GM21447 (cell line): ENCODE measurements around the gene CDC42EP1.

Experiments
- ATAC-seq: cut with Tn5 transposase; IDR thresholded peaks from one replicate; pipeline ENCODE4 v1.9.1; 2021; ENCODE audit not compliant: unreplicated experiment

Gene CDC42EP1

DNA sequence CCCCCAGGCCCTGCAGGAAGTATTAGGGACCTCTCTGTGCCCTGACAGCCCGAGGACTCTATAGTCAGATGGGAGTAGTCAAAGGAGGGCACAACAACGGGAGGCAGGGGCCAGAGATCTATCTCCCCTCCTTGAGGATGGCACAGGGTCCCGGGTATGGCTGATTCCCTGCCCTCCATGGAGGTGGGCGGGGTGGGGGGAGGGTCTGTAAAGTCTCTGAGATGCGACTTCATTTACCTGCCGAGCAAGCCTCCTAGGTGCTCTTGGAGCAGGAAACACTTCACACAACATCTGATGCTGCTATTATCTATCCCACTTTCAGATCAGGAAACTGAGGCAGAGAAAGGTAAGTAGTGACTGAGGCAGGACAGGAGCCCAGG lies 769 bp upstream of the CDC42EP1 start:
- no peak for ATAC-seq

DNA sequence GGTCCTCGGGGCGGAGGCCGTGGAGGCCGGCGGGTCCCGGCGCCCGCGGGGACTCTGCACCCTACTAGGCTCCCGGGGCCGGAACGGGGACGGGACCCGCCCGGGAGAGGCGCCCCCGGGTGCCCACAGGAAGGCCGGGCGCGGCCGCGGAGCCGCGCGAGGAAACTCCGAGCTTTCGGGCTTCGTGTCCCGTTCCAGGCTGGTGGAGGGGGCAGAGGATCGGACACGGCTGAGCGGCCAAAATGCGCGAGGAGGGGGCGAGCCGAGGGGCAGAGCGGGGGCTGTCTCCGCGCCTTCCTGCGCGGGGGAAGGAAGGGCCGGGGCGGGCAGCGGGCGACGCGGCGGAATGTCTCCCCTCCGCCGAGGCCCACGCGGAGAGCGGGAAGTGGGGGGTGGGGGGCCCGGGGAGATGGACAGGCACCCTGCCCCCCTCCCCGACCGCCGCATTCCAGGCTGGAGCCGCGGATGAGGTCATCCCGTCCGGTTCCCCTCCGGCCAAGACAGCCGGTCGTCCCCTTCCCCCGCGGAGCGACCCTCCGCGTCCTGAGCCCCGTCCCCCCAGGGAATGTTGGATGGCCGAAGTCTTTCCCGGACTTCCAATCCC lies 430 bp downstream of the CDC42EP1 start:
- ATAC-seq = no peak

DNA sequence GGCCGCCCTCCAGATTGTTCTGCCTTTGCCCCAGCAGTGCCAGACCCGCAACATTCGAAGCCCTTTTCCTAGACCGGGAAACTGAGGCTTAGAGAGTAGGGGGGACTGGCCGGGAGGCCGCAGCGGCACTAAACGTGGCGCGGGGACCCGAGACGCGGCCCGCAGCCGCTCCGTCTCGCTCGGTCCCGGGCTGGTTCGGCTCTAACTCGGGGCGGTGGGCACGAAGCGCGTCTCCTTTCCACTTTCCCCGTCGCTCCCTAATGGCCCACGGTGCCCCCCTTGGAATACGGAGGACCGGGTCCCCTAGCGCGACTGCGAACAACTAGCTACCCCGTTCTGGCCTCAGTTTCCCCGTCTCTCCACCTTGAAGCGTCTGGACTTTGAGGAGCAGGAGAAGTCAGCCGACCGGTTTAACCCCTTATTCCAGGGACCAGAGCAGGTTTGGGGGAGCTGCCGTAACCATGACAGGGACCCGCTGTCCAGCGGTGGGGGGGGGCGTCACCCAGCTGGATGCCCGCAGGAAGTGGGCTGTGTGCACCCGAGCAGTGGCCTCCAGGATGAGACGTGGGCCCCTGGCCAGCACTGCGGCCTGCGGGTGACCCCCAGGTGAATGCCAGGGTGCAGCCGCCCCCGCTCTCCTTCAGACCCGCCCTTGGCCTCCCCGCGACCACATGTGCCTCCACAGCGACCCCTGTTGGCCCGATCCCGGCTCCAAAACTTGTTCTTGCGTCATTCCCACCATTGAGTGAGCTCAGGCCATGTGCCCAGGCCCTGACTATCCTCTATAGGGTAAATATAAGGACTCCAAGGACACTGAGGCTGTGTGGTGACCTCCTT lies 1.1 kb downstream of the CDC42EP1 start:
- ATAC-seq = no peak

DNA sequence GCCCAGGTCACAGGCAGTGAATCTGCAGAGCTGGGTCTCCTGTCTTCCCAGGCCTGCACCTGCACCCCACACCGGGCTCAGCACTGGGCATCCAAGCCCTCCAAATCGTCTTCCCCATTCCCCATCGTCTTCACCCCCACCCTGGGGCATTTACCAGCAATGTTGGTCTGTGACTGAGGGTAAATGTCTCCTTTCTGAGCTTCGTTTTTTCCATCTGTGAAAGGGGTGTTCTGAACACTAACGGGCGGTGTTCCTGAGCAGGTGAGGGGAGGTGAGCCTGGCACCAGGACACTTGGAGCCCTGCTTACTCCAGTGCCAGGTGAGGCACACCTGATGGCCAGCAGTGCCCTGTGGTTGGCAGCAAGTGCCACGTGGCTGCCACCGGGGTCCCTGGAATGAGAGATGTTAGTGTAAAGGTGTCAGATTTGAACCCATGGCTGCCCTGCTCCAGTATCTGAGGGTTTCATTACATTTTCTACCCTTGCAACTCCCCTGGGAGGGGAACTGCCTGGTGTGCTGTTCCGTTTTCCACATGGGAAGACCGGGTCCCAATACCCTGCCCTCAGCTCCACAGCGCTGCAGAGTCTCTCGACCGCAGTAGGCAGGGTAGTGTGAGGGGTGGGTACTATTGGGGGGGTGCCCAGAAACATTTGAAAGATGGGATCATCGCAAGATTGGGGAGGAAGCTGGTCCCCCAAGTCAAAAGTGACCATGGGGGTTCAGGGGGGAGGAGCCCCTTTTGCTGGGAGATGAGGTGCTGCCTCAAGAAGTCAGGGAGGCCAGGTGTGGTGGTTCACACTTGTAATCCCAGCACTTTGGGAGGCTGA lies 2.0 kb downstream of the CDC42EP1 start:
- ATAC-seq = no peak

DNA sequence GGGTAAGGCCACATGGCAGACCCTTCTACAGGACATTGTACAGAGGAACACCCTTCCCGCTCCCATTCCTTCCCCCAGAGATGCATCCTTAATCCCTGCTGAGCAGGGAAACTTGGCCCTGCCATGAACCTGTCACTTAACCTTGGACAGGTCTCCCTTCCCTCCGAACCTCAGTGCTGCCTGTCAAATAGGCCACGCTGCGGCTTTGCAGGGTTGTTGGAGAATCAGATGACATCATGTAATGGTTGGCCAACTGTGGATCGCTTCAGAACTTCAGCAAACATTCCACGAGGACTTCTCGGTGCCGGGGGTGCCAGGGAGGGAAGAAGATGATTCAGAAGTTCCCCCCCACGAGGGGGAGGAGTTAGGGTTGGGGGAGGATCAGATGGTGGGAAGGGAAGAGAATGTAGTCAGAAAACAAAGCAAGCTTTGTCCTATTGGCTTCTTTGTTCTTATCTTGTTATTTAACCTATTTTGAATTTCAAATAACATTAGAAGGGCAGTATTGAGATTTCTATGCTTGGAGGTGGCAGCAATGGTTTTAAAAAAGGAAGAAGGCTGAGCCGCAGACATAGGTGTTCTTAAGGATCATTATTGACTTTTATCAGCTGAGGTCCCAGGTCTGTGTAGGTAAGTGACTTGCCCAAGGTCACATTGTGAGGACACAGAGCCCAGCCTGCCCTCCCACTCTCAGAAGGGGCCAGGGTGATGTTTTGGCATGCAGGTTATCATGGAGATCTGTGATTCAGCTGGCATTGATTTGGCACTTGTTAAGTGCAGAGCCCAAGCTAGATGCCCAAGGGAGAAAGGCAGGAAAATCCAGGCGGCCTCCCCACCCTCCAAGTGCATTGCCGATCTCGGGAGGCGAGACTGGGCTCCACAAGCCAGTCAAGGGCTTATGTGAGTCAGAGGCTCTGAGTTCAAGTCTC lies 3.1 kb downstream of the CDC42EP1 start:
- ATAC-seq = no peak

DNA sequence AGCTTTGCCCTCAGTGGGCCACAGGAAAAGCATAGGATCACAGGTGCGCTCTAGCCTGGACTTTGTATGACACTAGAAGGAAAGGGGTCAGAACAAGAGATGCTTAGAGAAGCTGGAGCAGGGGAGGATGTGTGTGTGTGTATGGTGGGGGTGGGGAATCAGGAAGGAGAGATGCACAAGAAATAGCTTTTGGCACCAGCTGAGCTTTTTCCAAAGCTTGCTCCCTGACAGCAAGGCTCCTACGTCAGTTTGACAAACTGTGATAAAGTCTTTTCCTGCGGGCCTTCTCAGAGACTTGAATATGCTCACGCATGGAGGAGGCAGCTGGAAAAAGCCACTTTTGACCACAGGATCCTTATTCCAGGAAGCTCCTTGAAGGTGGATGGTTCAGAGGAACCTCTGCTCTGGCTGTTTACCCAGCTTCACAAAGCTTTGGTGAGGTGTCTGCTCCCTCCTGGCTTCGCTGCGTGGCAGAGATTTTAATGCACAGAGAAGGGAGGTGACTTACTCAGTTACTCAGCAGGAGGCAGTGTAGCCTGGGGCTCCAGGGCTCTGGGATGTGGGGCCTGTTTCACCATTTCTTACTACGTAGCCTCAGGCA lies 3.9 kb downstream of the CDC42EP1 start:
- ATAC-seq = no peak

DNA sequence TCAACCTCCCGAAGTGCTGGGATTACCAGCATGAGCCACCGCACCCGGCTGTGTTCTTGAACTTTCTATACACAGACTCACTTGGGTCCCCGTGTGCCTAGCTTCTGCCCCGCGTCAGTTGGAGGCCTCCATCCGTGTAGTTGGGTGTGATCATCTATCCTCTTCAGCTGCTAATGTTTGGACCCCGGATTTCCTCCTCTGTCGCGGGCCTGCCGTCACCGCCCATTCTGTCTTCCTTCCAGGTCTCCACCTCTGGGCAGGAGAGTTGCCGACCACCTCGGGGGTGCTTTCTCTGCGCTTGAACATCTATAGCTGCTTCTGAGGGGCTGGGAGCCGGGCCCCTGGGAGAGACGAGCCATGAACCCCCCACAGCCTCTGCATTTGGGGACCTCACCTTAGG lies 5.5 kb downstream of the CDC42EP1 start:
- ATAC-seq = no peak

DNA sequence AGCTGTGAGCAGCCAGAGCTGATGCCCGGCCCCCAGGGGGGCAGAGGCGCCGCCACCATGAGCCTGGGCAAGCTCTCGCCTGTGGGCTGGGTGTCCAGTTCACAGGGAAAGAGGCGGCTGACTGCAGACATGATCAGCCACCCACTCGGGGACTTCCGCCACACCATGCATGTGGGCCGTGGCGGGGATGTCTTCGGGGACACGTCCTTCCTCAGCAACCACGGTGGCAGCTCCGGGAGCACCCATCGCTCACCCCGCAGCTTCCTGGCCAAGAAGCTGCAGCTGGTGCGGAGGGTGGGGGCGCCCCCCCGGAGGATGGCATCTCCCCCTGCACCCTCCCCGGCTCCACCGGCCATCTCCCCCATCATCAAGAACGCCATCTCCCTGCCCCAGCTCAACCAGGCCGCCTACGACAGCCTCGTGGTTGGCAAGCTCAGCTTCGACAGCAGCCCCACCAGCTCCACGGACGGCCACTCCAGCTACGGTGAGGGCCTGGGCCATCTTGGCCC lies 6.1 kb downstream of the CDC42EP1 start:
- ATAC-seq = no peak

DNA sequence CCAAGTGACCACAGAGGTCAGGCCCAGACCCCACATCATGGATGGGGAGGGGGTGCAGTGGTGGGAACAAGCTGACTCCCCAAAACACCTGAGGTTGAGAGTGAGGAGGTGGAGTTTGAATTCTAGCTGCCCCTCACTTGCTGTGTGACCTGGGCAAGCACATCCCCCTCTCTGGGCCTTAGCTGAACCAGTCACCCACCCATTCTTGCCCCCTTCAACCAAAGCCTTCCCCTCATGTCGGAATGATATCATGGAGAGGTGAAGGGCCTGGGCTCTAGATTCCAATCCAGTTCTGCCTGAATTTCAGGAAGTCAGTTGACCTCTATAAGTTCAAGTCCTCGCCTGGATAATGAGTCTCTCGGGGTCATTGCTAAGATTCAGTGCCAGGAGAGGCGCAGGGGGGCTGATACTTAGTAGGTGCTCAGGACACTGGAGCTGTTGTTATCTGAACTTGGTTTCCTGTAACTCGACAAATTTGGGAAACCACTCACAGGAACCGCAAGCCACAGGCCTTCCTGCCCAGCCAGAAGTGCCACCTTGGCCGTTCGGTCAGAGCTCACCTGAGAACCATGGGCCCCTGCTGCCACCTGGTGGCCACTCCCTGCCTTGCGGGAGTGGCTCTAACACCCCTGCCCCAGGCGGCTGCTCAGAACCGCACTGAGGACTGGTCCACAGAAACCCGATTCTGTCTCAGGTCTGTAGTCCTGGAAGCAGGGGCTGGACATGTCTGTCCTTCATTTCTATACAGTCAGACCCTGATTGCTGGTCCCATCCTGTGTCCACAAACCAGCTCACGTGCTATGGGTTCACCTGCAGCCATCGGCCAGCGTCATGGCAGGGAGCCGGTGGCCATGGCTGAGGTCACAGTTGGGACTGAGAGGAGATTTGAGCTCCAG lies 6.9 kb downstream of the CDC42EP1 start:
- ATAC-seq = peak; percentile 82

DNA sequence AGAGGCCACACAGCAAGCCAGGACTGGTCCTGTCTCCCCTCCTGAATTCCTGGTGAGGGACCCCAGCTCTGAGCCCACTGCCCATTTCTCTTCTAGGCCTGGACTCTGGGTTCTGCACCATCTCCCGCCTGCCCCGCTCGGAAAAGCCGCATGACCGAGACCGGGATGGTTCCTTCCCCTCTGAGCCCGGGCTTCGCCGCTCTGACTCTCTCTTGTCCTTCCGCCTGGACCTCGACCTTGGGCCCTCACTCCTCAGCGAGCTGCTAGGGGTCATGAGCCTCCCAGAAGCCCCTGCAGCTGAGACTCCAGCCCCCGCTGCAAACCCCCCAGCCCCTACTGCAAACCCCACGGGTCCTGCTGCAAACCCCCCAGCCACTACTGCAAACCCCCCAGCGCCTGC lies 7.7 kb downstream of the CDC42EP1 start:
- ATAC-seq = no peak

DNA sequence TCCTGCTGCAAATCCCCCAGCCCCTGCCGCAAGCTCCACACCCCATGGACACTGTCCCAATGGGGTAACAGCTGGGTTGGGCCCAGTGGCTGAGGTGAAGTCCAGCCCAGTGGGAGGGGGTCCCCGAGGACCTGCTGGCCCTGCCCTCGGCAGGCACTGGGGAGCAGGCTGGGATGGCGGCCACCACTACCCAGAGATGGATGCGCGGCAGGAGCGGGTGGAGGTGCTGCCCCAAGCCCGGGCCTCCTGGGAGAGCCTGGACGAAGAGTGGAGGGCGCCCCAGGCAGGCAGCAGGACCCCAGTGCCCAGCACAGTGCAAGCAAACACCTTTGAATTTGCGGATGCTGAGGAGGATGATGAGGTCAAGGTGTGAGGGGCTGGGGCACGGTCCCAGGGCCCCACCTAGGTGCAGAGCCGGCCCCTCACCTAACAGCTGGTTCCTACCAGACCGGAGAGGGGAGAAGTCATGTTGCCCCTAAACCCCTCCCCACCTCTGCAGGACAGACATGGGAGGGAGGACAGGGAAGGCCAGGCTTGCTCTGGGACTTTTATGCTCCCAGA lies 8.2 kb downstream of the CDC42EP1 start:
- no peak for ATAC-seq

DNA sequence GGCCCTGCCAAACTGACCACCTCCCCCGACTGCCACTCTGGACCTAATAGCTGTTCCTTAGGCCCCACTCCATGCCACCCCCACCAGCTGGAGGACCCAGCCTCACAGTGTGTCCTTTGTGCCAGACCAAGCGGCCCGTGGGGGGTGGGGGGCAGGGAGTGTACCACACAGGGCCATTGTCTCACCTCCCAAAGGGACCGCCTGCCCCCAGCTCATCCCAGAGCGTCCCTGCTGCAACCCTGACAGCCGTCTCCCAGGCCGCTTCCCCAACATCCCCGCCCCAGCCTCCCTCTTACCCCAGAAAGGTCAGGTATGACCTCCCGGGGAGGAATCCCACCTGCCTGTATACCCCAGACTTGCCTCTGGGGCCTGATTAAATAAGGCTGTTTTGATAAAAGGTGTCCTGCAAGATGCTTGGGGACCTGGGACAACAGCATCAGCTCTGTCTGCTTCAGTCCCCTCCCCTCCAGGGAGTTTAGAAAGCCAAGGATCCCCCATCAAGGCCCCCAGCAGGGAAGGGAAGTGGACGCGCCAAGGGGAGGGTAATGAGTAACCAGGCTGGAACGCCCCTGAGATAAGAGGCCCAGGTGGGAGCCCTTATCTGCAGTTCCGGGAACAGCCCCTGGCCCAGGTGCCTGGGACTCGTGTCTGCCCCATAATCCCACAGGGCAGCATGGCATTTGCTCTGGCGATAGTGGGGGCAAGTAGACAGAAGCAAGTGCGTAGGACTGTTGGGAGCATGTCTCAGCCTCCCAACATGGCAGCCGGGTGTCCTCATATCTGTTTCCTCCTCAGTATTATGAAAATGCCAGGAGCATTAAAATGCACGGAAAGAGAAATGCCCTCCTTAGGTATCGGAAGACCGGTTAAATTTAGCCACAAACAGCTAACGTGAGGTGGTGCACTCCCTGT lies 9.0 kb downstream of the CDC42EP1 start:
- ATAC-seq = no peak

DNA sequence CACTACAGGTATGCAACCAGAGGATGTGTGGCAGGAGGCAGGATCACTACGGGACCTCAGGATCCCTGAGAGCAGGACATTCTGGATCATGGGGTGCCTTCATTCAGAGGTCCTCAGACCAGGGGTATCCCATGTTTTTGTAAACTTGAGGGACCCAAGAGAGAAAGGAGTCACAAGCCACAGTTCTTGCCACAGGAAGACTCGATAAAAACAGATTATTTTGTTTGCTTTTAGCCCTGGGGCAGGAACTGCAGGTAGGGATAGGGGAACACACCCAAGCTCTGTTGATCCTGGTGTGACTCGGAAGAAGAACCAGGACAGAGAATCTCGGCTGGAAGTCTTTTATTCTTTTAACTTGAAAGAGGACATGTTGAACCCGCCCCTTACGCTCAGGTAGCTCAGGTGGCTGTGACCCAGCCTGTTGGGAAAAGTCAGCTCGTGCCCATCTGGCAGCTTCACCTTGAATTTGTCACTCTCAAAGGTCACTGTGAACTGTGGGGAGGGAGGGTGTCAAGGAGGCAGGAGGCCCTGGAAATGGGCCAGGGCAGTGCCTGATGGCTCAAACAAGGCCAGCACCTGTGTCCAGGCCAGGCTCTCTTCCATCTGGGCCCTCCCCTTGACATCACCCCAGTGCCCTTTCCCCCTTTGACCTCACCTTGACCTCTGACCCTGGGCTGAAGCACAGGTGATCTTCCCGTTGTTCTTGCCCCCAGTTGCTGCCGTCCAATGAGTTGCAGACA lies 9.8 kb downstream of the CDC42EP1 start:
- no peak for ATAC-seq

DNA sequence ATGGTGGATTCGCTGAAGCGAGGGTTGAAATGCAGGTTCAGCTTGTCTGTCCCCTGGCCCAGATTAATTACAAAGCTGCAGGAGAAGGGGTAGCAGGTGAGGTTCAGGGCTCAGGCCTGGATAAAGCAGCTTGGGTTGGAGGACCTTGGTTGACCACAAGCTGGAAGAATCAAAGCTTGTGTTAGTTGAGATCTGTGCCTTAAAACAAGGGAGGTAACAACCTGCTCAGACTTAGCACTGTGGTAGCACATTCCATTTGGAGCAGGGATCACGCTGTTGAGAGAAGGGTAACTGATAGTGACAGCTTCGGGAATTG lies 10.3 kb downstream of the CDC42EP1 start:
- no peak for ATAC-seq

DNA sequence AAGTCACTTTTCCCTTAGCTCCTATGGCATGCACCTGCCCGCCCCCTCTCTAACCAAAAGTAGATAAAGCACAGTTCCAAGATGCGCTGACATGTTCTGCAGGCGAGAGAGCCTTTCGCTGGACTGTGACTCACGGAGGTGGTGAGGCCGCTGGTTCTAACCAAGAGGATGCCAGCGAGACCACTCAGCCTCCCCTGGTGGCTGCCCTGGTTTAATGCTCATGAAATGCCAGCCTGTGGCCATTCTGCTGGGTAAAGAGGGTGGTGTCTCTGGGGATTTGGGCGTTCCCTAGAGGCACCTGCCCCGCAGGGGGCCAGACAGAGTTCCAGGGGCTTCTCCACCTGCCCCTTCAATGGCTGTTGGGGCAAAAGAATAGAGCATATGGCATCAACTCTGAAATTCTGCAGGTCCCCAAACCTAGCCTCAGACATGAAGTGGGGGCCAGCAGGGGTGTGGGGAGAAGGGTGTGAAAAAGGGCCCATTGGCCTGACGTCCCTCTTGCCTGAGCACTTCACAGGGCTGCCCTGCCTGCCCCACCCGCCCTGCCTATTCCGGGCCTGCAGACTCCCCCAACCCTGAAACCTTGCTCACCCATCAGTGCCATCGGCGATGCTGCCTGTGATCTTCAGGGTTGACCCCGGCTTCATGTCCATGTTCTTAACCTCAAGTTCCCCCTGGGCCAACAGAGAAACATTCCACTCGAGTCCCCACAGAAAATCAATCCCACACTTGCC lies 11.1 kb downstream of the CDC42EP1 start:
- no peak for ATAC-seq

DNA sequence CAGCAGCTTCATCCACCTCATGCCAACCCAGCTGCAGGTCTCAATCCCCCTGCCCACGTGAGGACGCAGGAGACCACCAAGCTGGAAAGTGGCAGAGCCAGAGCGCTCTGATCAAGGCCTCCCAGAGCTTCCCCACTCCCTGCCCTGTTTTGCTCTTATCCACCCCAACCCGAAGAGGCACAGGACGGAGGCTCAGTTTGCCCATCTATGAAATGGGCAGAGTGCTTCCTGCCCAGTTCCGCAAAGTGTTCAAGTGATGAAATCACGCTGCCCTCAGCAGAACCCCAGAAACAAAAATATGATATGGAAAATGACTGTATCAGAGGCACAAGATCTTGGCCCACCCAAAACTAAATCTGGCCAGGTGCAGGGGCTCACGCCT lies 11.7 kb downstream of the CDC42EP1 start:
- no peak for ATAC-seq
